IPS DF 4.7 (cell line): ENCODE measurements around the gene GGCX.
"Not testable (repeated sequence)": the region's sequence is repeated elsewhere in the genome, so short reads cannot be mapped to it uniquely, and the experiment has no call there.

ENCODE experiments used
- DNase-seq: peaks from one replicate; pipeline ENCODE4 v3.0.0-alpha.2; 2013; ENCODE audit warnings: low spot score; ENCODE audit errors: extremely low read depth

The GGCX gene

GRCh38 chr2:85594715-85595300 is 33.5 kb upstream of the GGCX start:
- no peak for DNase-seq

- DNase-seq, result no peak
Observed at GRCh38 chr2:85593023-85593422, 31.7 kb upstream of the GGCX start.

- DNase-seq, result not testable (repeated sequence)
Observed at GRCh38 chr2:85592299-85592698, 31.0 kb upstream of the GGCX start.

- no peak for DNase-seq
Observed at GRCh38 chr2:85591563-85591962, 30.3 kb upstream of the GGCX start.

GRCh38 chr2:85590950-85591349 is 29.7 kb upstream of the GGCX start:
- no peak for DNase-seq

- DNase-seq, result no peak
Observed at GRCh38 chr2:85589982-85590791, 28.9 kb upstream of the GGCX start.

- no peak for DNase-seq
Observed at GRCh38 chr2:85589181-85589580, 27.9 kb upstream of the GGCX start.

- DNase-seq, result no peak
Observed at GRCh38 chr2:85588645-85589044, 27.4 kb upstream of the GGCX start.

- DNase-seq, result no peak
Observed at GRCh38 chr2:85588236-85588635, 26.9 kb upstream of the GGCX start.

GRCh38 chr2:85585781-85586105 is 24.4 kb upstream of the GGCX start:
- DNase-seq, result no peak

- no peak for DNase-seq
Observed at GRCh38 chr2:85584857-85585780, 23.8 kb upstream of the GGCX start.

- no peak for DNase-seq
Observed at GRCh38 chr2:85584354-85584856, 23.1 kb upstream of the GGCX start, which contains the start of gene VAMP5. Gene VAMP5 (plus strand): TSS chr2:85584431. CDS start chr2:85584491, 60 bp downstream.

- DNase-seq, result no peak
Observed at GRCh38 chr2:85583667-85584353, 22.5 kb upstream of the GGCX start.

- no peak for DNase-seq
Observed at GRCh38 chr2:85582492-85582891, 21.2 kb upstream of the GGCX start.

- no peak for DNase-seq
Observed at GRCh38 chr2:85580206-85580605, 18.9 kb upstream of the GGCX start.

- DNase-seq, result no peak
Observed at GRCh38 chr2:85579266-85579935, 18.1 kb upstream of the GGCX start.

- DNase-seq, result no peak
Observed at GRCh38 chr2:85578243-85579180, 17.2 kb upstream of the GGCX start.

- no peak for DNase-seq
Observed at GRCh38 chr2:85577386-85578242, 16.3 kb upstream of the GGCX start, which contains the start of gene VAMP8. Gene VAMP8 (plus strand): TSS chr2:85577586. CDS start chr2:85577647, 61 bp downstream.

GRCh38 chr2:85577063-85577385 is 15.7 kb upstream of the GGCX start:
- DNase-seq, result no peak
